SW 1271 (cell line): ENCODE measurements around the gene TKT.
"Not testable (repeated sequence)": the region's sequence is repeated elsewhere in the genome, so short reads cannot be mapped to it uniquely, and the experiment has no call there.

Source experiments
- DNase-seq, 2 experiments: peaks; one replicate each; lab custom pipeline; 2025; lab: John Stamatoyannopoulos, UW

Gene TKT

GRCh38 chr3:53259427-53260259 lies 3.8 kb upstream of the TKT start:
- no peak for DNase-seq

DNA sequence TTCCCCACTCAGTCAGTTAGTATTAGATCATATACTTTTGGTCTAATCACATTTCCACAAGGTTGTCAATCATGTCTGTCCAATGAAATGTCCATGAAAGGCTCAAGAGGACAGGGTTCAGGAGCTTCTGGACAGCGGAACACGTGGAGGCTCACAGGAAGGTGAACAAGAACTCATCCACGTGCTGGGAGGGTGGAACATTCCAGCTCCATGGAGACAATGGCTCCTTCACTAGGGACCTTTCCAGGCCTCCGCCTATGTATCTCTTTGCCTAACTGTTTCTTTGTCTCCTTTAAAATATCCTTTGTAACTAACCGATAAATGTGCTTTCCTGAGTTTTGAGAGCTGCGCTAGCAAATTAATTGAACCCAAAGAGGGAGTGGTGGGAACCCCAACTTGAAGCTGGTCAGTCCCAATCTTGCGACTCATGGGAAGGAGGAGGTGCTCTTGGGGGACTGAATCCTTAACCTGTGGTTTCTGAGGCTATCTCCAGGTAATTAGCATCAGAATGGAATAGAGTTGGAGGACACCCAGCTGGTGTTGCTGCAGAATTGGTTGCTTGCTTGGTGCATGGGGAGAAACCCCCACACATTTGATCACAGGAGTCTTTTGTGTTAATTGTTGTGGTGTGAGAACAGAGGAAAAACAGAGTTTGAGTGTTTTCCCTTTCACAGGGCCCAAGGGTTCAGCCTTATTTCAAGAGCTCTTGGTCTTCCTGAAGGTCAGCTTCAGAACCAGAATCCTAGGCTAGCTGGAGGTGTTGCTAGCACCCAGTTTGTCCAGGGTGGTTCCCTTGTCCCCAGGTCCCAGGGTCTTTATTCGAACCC lies 3.0 kb upstream of the TKT start:
- DNase-seq = no peak

GRCh38 chr3:53257465-53257864 lies 1.6 kb upstream of the TKT start:
- DNase-seq = no peak

DNA sequence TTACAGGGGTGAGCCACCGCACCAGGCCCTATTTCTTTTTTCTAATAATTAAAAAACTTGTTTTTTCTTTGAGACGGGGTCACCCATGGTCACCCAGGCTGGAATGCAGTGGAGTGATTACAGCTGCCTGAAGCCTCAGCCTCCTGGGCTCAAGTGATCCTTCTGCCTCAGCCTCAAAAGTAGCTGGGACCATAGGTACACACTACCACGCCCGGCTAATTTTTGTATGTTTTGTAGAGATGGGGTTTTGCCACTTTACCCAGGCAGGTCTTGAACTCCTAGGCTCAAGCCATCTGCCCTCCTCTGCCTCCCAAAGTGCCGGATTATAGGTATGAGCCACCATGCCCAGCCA lies 858 bp upstream of the TKT start:
- DNase-seq = no peak

DNA sequence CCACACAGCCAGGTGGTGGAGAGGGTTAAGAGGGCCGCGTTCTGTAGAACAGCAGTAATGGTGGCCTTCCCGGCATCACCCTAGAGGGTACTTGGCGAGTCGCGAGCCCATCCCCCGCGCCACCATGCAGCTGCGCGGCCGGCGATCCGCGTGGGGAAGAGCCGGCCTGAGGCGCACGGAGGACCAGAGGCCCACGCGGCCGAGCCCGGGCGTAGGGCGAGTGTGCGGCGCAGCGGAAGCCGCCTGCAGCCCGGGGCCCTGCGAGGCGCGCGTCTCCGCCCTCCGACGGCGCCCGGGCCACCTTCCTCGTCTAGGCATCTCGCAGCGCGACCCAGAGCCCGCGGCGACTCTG lies 423 bp downstream of the TKT start:
- no peak for DNase-seq

- peak in 1 of 2 experiments; percentile 52 for DNase-seq
Observed at GRCh38 chr3:53254509-53255422, 1.1 kb downstream of the TKT start.

DNA sequence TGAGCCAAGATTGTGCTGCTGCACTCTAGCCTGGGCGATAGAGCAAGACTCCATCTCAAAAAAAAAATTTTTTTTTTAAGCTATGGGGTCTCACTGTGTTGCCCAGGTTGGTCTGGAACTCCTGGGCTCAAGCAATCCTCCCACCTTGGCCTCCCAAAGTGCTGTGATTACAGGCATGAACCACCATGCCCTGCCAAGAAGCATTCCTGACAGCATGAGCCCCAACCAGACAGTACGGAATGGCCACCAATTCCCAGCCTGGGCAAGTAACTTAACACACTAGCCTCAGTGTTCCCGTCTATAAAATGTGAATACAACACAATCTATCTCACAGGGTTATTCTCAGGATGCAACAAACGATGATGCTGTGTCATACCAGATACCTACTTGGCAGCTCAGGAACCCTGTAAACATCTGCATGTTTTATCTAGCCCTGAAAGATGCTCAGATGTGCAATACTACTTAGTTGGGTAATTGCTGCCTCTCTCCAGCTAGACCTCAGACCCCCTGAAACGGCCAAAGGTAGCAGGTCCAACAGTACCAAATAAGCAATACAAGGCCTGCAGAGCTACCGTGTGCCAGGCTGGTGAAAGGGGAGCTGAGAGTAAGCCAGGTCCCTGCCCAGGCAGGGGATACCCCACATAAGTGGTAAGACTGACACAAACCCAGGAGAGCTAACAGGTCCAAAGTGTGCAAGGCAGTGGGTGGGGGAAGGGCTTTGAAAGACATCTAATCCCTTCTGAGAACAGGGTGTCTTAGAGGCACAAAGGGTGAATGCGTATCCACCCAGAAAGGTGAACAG lies 1.9 kb downstream of the TKT start:
- no peak for DNase-seq

- DNase-seq = not testable (repeated sequence)
Observed at GRCh38 chr3:53252947-53253322, 2.9 kb downstream of the TKT start.

DNA sequence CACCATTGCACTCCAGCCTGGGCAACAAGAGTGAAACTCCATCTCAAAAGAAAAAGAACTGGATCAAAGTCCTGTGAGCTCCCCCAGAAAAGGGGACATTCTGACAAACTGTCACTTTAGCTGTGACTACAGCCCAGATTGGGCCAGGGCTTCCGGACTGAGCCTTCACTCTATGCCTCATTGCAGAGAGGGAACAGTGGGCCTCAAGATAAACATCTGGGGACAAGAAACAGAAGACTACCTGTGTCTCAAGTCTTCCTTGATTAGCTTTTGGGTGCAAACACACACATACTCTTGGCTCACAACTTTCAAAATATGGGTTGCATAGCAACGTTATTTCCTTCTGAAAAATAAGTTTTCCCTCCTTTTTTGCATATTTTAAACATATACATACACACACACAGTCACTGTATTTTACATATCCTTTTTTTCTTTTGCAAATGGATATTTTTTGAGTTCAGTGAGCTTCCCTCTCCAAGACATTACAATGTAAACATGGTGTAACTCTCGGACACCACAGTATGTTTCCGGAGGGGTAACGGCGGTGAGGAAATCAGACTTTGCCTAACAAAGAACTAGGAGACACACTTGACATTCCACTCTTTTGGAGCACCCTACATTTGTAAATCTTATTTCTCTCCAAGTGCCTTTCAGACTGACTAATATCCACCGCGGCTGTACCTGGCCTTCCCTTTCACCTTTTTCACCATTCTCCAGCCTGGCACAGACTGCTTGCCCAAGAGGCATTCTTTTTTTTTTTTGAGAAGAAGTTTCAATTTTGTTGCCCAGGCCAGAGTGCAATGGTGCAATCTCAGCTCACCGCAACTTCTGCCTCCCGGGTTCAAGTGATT lies 3.5 kb downstream of the TKT start:
- DNase-seq = no peak

- no peak for DNase-seq
Observed at GRCh38 chr3:53250881-53251605, 4.8 kb downstream of the TKT start.

- DNase-seq = no peak
Observed at GRCh38 chr3:53250453-53250852, 5.4 kb downstream of the TKT start.

DNA sequence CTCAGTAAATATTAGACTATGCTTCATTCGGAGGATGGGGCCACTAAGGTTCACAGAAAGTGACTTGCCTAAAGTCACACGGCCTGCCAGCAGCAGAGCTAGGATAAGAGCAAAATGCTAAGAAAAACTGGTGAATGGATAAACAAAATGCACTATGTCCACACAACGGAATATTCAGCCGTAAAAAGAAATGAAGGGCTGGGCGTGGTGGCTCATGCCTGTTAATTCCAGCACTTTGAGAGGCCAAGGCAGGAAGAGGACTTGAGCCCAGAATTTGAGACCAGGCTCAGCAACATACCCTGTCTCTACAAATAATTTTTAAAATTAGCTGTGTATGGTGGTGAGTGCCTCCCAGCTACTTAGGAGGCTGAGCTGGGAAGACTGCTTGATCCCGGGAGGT lies 7.7 kb downstream of the TKT start:
- DNase-seq = no peak

DNA sequence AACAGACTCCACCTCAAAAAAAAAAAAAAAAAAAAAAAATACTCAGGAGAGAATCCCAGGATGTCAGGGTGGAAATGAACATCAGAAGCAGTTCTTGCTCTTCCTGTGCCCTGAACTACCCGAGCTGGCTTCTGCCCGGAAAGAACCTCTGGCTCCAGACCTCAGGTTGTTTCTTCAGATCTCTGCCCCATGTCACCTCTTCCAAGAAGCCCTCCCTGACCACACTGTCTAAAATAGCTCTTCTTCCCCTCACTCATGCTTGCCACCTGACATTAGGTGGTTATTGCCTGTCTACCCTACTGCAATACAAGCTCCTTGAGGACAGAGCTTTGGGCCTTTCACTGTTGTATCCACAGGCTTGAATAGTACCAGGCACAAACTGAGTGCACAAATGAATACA lies 8.2 kb downstream of the TKT start:
- DNase-seq = no peak

- DNase-seq = no peak
Observed at GRCh38 chr3:53244271-53244670, 11.6 kb downstream of the TKT start.

DNA sequence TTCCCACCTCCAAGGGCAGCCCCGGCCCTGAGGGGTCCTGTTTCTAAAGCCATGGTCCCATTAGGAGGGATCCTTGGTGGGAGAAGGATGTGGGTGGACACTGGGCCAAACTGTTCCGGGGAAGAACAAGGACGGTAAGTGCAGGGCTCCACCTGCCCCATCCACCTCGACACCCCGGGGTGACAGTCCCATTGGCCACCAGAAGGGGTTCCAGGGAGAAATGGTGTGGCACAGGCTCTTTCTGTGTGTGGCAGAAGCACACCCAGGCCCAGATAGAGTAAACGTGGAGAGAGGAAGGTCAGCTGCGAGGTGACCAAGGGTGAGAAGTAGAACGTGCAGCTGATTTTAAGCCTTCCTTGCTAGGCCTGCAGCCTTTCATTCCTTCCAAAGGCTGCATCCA lies 12.0 kb downstream of the TKT start:
- DNase-seq = no peak

DNA sequence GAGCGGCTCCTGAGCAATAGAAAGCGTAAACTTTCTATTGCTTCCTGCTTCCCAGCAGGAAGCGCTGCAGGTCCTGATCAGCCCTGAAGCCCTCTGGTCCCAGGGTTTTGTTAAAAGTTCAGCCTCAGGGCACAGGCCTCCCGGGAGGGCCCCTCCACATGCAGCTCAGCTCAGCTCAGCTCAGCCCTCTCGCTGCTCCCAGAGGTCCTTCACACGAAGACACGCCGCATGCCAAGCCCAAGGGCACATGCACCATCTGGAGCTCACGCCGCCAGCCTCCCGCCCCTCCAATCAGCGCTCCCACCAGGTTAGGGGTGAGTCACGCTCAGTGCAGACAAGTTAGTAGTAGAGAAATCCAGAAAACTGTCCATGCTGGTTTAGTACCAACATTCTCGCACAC lies 12.7 kb downstream of the TKT start:
- no peak for DNase-seq

DNA sequence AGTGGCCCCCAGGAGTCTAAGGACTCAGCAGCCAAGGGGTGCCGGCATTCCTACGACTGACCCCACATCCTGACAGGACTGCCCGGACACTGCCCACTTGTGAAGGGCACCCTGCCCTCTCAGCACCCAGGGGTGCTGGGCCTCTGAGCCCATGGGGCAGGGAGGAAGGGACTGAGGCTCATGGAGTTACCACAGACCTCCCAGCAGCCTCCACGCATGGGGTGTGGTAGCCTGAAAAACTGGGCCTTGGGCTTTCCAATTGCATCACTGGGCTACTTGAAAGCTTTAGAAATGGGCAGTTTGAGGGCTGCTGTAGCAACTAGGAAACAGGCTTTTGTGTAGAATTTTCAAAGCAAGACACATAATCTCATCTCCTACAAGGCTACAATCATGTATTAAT lies 13.2 kb downstream of the TKT start:
- no peak for DNase-seq

DNA sequence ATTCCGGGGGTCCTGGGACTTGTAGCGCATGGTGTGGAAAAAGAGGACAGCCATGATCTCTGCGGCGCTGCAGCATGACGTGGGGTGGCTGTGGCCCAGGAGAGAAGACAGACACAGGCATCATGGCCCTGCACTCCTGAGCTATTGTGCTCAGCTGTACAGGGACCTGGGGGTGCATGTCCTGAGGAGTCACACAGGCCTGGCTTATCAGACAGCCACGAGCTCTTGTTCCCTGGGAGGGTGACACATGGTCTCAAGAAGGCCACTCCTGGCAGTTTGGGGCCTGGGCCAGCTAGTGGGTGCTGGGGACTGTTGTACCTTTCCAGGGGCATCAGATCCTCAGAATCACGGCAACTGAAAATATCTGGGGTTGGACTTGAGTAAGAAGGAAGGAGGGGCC lies 13.7 kb downstream of the TKT start:
- no peak for DNase-seq

DNA sequence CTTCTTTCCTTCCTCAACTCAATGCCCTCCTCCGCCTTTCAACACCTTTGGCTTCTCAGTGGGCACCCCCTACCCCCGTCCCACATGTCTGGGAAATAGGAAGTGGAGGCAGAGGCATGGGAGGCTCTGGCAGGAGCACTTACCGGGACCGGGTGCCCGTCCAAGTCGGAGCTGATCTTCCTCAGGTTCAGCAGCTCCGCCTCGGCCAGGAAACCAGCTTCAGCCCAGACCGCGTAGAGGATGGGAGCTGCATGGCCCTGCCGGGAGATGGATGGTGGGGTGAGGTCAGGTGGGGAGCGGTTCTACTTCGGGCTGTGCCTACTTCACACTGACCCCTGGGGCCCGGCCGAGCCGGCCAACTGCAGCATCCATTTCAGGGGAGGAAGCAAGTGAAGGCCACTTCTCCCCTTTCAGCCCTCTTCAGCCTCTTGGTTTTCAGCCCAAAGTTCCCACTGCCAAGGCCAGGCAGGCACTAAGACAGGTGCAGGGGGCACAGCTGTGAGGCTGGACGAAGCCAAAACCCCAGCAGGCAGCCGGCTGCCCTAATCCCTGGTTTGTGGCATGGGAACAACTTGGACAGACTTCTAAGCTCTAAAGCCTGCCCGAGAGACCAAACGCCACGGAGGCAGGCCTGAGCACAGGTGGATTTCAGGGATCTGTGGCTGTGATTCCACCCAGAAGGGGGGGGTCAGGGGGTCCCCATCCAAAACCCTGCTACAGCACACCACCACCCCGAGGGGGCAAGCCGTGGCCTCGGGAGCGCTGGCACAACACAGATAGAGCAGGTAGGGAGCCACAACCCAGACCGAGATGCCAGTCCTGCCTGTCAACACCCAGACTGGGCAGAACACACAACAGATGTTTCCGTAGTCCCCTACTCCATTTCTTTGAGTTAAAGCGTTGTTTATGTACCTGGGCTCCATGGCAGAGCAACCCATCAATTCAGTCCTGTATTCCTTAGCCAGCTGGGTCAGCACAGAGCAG lies 14.5 kb downstream of the TKT start:
- DNase-seq = no peak
